Measurements from ENCODE around the gene RFX7. TPM values are rescaled to one million over a fixed set of nuclear protein-coding genes. Genes with fewer than 3 reads are reported as not detected.

RFX7 gene
- total and polyA plus RNA-seq, 2 experiments from 2014 or later, result 5.9 to 11.6 TPM

DNA sequence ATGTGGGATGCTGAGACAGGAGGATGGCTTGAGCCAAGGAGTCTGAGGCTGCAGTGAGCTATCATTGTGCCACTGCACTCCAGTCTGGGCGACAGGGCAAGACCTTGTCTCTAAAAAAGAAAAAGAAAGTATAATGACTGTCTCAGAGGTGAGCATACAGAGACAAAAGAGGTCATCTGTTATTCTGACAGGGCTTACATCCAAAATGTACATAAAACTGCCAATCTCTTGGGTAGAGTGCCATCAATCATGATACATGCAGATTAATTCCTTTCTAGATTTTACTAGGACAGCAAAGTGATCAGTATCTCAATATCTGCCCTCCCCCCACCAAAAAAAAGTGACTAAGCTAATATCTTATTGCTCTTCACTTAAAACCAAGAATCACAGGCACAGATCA, 41.0 kb downstream of the RFX7 start:
- Histone ChIP-seq H3K9me3 (ENCODE audit: low read depth) (no peaks in the 10 kb centered on the region), H3K36me3 (no peaks in the 10 kb centered on the region), H3K27me3 (no peaks in the 10 kb centered on the region), H3K4me1 (ENCODE audit: low read depth) (no peaks in the 10 kb centered on the region), H3K27ac (peak overlapping the region; percentile 5), H3K4me3 (no peak overlapping the region)
- no peak for DNase-seq (ENCODE audit: low read depth in 1 of 2, low spot score in 1 of 2)
- TF ChIP-seq, protein P1, sequence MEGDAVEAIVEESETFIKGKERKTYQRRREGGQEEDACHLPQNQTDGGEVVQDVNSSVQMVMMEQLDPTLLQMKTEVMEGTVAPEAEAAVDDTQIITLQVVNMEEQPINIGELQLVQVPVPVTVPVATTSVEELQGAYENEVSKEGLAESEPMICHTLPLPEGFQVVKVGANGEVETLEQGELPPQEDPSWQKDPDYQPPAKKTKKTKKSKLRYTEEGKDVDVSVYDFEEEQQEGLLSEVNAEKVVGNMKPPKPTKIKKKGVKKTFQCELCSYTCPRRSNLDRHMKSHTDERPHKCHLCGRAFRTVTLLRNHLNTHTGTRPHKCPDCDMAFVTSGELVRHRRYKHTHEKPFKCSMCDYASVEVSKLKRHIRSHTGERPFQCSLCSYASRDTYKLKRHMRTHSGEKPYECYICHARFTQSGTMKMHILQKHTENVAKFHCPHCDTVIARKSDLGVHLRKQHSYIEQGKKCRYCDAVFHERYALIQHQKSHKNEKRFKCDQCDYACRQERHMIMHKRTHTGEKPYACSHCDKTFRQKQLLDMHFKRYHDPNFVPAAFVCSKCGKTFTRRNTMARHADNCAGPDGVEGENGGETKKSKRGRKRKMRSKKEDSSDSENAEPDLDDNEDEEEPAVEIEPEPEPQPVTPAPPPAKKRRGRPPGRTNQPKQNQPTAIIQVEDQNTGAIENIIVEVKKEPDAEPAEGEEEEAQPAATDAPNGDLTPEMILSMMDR (IDR thresholded peaks at IDR 0.05; ENCODE audit: low read depth, low read length), result no peak

DNA sequence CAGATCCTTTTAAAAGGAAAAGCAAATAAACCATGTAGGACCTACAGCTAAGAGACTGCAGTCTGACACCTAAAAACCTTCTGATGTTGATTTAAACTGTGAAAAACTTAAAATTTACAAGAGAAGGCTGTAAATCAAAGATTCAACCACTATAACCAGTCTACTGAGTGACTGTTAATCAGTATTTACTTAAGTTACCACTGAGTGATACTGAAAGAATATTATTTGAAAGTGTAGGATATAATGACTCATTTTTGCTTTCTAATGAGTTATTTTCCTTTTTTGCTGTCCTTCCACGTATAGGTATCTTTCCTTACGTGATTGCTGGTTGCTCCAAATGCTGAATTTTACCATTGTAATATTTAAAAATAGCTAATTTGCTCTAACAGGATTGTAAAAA, 44.6 kb downstream of the RFX7 start:
- H3K27ac ChIP-seq, result no peak overlapping the region
- DNase-seq (ENCODE audit: low read depth in 1 of 2, low spot score in 1 of 2), result no peak
- no peak overlapping the region for H3K4me3 ChIP-seq
- peaks cover 9% of the 10 kb centered on the region for H3K4me1 ChIP-seq (ENCODE audit: low read depth)
- no peaks in the 10 kb centered on the region for H3K27me3 ChIP-seq
- H3K9me3 ChIP-seq (ENCODE audit: low read depth), result no peaks in the 10 kb centered on the region
- no peaks in the 10 kb centered on the region for H3K36me3 ChIP-seq
- TF ChIP-seq, protein P1 (IDR thresholded peaks at IDR 0.05; ENCODE audit: low read depth, low read length), result no peak

DNA sequence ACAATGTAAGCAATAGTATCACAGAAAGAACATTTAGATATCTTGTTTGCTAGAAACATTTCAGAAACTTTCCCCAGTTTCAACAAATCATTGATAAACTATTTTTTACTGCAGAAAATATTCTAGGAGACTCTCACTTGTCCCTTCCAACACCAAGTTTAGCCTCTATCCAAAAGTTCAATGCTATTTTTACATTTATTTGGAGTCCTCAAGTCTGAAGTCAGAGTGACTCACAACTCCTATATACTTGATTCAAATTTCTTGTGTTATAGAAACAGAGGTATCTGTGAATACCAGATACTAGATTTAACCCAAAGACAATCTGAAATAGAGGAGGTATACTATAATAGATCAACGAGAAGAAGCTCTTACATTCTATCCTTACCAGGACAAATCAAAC, 49.6 kb downstream of the RFX7 start:
- no peaks in the 10 kb centered on the region for H3K27me3 ChIP-seq
- peaks cover 12% of the 10 kb centered on the region for H3K4me1 ChIP-seq (ENCODE audit: low read depth)
- no peak overlapping the region for H3K4me3 ChIP-seq
- TF ChIP-seq, protein P1 (IDR thresholded peaks at IDR 0.05; ENCODE audit: low read depth, low read length), result no peak
- peak overlapping the region; percentile 18 for H3K27ac ChIP-seq
- H3K9me3 ChIP-seq (ENCODE audit: low read depth), result no peaks in the 10 kb centered on the region
- DNase-seq (ENCODE audit: low read depth in 1 of 2, low spot score in 1 of 2), result no peak
- no peaks in the 10 kb centered on the region for H3K36me3 ChIP-seq

DNA sequence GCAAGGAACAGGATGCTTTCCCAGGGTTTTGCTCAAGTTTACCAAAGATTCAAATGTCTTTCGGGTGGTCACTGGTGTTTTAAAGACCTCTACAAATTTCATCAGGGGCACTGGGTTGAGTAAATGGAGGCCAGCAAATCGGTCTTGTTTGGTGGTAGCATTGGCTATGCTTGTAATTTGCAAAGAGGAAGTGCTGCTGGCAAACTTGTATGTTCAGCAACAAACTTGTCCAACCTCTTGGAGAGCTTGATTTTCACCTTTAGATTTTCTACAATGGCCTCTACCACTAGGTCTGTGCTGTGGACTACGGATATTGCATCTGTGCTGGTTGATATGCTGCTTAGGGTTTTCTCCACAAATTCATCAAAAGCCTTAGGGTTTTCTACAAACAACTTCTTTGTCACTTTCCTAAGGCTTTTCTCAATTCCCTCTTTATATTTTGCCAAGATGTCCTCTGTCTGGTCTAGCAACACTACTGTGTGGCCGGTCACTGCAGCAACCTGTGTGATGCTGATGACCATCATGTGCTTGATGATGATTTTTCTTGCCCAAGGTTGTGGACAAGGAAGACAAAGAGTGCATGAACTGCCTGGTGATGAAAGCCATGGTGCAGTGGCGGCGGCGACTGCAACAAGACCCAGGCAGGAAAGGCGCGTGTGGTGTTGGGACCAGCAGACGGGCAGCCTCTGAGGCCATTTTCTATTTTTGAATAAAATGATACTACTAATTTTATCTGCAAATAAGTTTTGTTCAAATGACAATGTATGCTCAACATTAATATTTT, 50.8 kb downstream of the RFX7 start:
- no peak for DNase-seq (ENCODE audit: low read depth in 1 of 2, low spot score in 1 of 2)
- TF ChIP-seq, protein P1 (IDR thresholded peaks at IDR 0.05; ENCODE audit: low read depth, low read length), result no peak
- H3K4me1 ChIP-seq (ENCODE audit: low read depth), result peaks cover 12% of the 10 kb centered on the region
- H3K4me3 ChIP-seq, result no peak overlapping the region
- no peaks in the 10 kb centered on the region for H3K27me3 ChIP-seq
- no peak overlapping the region for H3K27ac ChIP-seq
- H3K9me3 ChIP-seq (ENCODE audit: low read depth), result no peaks in the 10 kb centered on the region
- H3K36me3 ChIP-seq, result no peaks in the 10 kb centered on the region

DNA sequence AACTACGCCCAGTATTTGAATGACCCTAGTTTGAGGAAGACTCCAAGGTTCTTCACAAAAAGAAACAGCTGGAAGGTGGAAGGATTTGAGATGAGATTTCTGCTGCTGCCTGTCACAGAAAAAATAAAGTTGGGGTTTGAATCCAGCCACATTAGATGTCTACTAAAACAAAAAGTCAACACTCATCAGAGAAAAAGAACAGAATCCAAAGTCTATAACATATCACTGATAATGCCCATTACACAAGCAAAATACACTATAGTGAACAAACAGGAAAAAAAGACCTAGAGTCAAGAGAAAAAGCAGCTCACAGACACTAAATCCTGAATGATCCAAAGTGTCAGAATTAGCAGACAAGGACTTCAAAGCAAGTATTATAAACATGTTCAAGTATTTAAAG, 56.0 kb downstream of the RFX7 start:
- Histone ChIP-seq H3K27ac (no peak overlapping the region), H3K36me3 (no peaks in the 10 kb centered on the region), H3K4me3 (no peak overlapping the region), H3K9me3 (ENCODE audit: low read depth) (no peaks in the 10 kb centered on the region), H3K27me3 (no peaks in the 10 kb centered on the region), H3K4me1 (ENCODE audit: low read depth) (no peaks in the 10 kb centered on the region)
- TF ChIP-seq, protein P1 (IDR thresholded peaks at IDR 0.05; ENCODE audit: low read depth, low read length), result no peak
- DNase-seq (ENCODE audit: low read depth in 1 of 2, low spot score in 1 of 2), result no peak
